Esophagus muscularis mucosa (tissue), 4 donors: ENCODE results near the gene CUL2.

Experiments
- CTCF ChIP-seq, 3 experiments: fragments of 200-600 bp in 2 of 3; fragments of 450-650 bp in 1 of 3; sonication (generic) in 2 of 3; IDR thresholded peaks; one replicate each; pipeline ENCODE4 v1.5.1; 2017 to 2019; ENCODE audit warnings: antibody characterized with exemption in 3 of 3, mild to moderate bottlenecking in 2 of 3, moderate library complexity in 1 of 3
- EP300 ChIP-seq: sonication (generic); formaldehyde crosslinking; IDR thresholded peaks from one replicate; pipeline ENCODE4 v1.6.1; 2017; ENCODE audit warnings: antibody characterized with exemption
- POLR2A ChIP-seq: fragments of 450-650 bp; IDR thresholded peaks from one replicate; pipeline ENCODE4 v1.6.1; 2017; ENCODE audit warnings: antibody characterized with exemption, moderate library complexity, mild to moderate bottlenecking, low read depth

- TF ChIP-seq CTCF (IDR thresholded peaks at IDR 0.05): peak; percentile 86 to 97 (median 86)
- peak; percentile 94 for TF ChIP-seq POLR2A
- TF ChIP-seq EP300: peak; percentile 92
Measured at GRCh38 chr10:35126530-35127288, 36.6 kb upstream of the CUL2 start, which contains the start of gene CREM.
